ENCODE data around the gene TMEM250.

Gene TMEM250

DNA sequence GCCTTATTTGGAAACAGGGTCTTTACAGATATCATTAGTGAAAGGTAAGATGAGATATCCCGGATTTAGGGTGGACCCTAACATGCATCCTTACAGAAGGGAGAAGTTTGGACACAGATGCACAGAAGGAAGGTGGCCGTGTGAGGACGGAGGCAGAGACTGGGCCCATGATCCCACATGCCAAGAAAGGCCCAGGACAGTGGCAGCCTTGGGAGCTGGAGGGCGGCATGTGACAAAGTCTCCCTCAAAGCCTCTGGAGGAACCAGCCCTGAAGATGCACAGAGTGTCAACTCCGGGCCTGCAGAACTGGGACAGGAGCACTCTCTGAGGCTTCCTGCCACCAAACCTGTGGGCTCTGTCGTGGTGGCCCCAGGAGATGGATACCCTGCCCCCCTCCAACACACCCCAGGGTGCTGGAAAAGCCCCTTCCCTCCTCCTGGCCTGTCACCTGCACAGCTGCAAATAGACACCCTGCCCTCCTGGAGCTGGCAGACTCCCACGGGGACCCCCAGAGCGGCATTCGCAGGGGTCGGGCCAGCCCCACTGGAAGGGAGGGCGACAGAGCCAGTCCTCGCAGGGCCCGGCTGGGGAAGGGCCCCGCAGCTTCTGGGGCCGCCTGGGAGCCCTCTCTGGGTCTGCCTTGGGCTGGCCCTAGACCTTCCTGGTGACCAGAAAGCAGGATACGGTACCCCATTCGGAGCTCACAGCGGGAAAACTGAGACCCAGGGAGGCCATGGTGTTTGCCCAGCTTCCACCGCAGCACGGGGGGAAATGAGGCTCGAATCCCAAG lies 31.5 kb downstream of the TMEM250 start:
- TF ChIP-seq CTCF (IDR thresholded peaks at IDR 0.05; ENCODE audit: low read depth, low read length, missing control alignments) = no peak
- no peak for DNase-seq (ENCODE audit: low read depth)
- H3K4me3 ChIP-seq (ENCODE audit: low read depth, low read length) = no peak overlapping the region

- DNase-seq (ENCODE audit: low read depth) = no peak
- H3K4me3 ChIP-seq (ENCODE audit: low read depth, low read length) = no peak overlapping the region
- no peak for TF ChIP-seq CTCF (IDR thresholded peaks at IDR 0.05; ENCODE audit: low read depth, low read length, missing control alignments)
These were observed 32.3 kb downstream of the TMEM250 start for GRCh38 chr9:136086213-136086881.

DNA sequence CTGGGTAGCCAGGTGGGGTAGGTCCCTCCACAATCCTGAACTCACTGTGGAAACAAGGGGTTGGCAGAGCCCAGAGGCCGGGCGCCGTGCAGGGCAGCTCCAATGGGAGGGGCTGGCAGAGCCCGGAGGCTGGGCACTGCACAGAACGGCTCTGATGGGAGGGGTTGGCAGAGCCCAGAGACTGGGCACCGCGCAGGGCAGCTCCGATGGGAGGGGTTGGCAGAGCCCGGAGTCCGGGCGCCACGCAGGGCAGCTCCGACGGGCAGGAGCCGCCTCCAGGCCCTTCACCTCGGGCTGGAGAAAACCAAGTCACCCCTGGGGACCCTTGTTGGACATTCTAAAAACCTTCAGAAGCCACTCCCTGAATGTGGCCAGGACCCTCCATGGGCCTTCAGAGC lies 32.9 kb downstream of the TMEM250 start:
- no peak overlapping the region for H3K4me3 ChIP-seq (ENCODE audit: low read depth, low read length)
- TF ChIP-seq CTCF (IDR thresholded peaks at IDR 0.05; ENCODE audit: low read depth, low read length, missing control alignments) = no peak
- DNase-seq (ENCODE audit: low read depth) = no peak

- DNase-seq (ENCODE audit: low read depth) = no peak
- TF ChIP-seq CTCF (IDR thresholded peaks at IDR 0.05; ENCODE audit: low read depth, low read length, missing control alignments) = no peak
- H3K4me3 ChIP-seq (ENCODE audit: low read depth, low read length) = no peak overlapping the region
These were observed 34.4 kb downstream of the TMEM250 start for GRCh38 chr9:136084063-136084944.

GRCh38 chr9:136083558-136084062 lies 35.1 kb downstream of the TMEM250 start:
- no peak for DNase-seq (ENCODE audit: low read depth)
- no peak for TF ChIP-seq CTCF (IDR thresholded peaks at IDR 0.05; ENCODE audit: low read depth, low read length, missing control alignments)
- H3K4me3 ChIP-seq (ENCODE audit: low read depth, low read length) = no peak overlapping the region

DNA sequence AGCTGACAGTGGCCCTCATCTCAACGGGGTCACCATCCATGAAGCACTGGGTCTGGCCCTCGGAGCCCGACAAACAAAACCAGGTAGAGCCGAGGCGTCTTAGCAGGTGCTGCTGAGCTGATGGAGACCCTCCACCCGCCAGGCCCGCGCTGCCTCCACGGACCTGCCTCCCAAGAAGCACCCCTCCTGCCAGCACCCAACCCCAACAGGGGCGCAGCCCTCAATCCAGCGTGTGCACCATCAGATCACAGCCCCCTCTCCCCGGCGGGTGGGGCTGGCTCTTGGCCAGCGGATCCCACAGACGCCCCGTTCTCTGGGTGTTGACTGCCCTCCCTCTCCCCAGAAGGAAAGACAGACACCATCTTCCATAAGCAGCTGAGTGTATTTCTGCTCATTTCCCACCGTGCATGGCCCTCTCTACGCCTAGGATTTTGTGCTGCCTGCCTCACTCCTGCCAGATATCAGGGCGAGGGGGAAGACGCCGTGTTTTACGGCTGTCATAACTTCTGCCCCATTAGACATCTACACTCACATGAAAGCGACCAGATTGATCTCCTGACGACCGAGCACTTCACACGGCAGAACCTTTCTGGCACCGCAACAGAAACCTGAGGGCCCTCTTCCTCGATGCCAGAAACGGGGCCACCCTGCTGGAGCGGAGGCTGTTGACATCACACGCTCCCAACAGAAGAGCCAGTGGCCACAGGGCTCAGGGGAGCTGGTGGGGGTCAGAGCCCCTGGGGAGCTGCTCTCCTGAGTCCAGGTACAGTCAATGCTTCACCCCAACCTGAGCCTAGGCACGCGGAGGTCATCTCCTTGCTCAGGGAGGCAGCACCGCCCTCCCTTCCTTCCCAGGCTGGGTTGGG lies 35.9 kb downstream of the TMEM250 start:
- H3K4me3 ChIP-seq (ENCODE audit: low read depth, low read length) = no peak overlapping the region
- TF ChIP-seq CTCF (IDR thresholded peaks at IDR 0.05; ENCODE audit: low read depth, low read length, missing control alignments) = no peak
- DNase-seq (ENCODE audit: low read depth) = no peak
